A673 (cell line): Measurements from ENCODE around the gene OXCT1.

Source experiments
- CTCF ChIP-seq: fragments of 300-800, 200-600 bp; sonication (generic); conservative IDR thresholded peaks from 2 replicates; pipeline ENCODE4 v1.5.1; 2017; ENCODE audit warnings: low read depth, mild to moderate bottlenecking, antibody characterized with exemption, low read length, moderate library complexity, mixed read lengths
- EZH2 ChIP-seq: fragments of 200-600 bp; sonication (generic); IDR thresholded peaks from 2 replicates; pipeline ENCODE4 v1.6.1; 2017; ENCODE audit warnings: borderline replicate concordance, low read depth, mild to moderate bottlenecking, mixed read lengths, antibody characterized with exemption, low read length; ENCODE audit not compliant: poor library complexity, severe bottlenecking

- no peak for TF ChIP-seq CTCF
- TF ChIP-seq EZH2: no peak
Observed at GRCh38 chr5:41796061-41796460, 74.2 kb downstream of the OXCT1 start.
